Body of pancreas (tissue), 4 donors: ENCODE results near the gene ZDHHC24.
"Not testable (repeated sequence)": the region's sequence is repeated elsewhere in the genome, so short reads cannot be mapped to it uniquely, and the experiment has no call there.

ENCODE experiments used
- POLR2A ChIP-seq, 3 donors: fragments of 450-650 bp; IDR thresholded peaks; one replicate each; pipeline ENCODE4 v1.6.1; 2016; ENCODE audit warnings: antibody characterized with exemption in 3 of 3, mild to moderate bottlenecking in 2 of 3
- TF ChIP-seq, protein P1 (sequence below), 7 experiments: fragments of 450-650 bp in 4 of 7; fragments of 200-600 bp in 3 of 7; sonication (generic) in 3 of 7; IDR thresholded peaks; one replicate each; pipeline ENCODE4 v1.5.1; 2016 to 2019; ENCODE audit warnings: antibody characterized with exemption in 7 of 7

GRCh38 chr11:66582565-66583147 lies 36.8 kb upstream of the ZDHHC24 start:
- TF ChIP-seq, protein P1, sequence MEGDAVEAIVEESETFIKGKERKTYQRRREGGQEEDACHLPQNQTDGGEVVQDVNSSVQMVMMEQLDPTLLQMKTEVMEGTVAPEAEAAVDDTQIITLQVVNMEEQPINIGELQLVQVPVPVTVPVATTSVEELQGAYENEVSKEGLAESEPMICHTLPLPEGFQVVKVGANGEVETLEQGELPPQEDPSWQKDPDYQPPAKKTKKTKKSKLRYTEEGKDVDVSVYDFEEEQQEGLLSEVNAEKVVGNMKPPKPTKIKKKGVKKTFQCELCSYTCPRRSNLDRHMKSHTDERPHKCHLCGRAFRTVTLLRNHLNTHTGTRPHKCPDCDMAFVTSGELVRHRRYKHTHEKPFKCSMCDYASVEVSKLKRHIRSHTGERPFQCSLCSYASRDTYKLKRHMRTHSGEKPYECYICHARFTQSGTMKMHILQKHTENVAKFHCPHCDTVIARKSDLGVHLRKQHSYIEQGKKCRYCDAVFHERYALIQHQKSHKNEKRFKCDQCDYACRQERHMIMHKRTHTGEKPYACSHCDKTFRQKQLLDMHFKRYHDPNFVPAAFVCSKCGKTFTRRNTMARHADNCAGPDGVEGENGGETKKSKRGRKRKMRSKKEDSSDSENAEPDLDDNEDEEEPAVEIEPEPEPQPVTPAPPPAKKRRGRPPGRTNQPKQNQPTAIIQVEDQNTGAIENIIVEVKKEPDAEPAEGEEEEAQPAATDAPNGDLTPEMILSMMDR (IDR thresholded peaks at IDR 0.05), result not testable (repeated sequence)
- TF ChIP-seq POLR2A (IDR thresholded peaks at IDR 0.05), result not testable (repeated sequence)
